HG03135 (cell line): ENCODE data around the gene HMOX1.

Source experiments
- ATAC-seq: cut with Tn5 transposase; IDR thresholded peaks from one replicate; pipeline ENCODE4 v1.9.1; 2021; ENCODE audit warnings: mild to moderate bottlenecking, moderate library complexity; ENCODE audit not compliant: unreplicated experiment

Gene HMOX1

GRCh38 chr22:35400501-35400790, 19.6 kb downstream of the HMOX1 start:
- peak; percentile 2 for ATAC-seq

DNA sequence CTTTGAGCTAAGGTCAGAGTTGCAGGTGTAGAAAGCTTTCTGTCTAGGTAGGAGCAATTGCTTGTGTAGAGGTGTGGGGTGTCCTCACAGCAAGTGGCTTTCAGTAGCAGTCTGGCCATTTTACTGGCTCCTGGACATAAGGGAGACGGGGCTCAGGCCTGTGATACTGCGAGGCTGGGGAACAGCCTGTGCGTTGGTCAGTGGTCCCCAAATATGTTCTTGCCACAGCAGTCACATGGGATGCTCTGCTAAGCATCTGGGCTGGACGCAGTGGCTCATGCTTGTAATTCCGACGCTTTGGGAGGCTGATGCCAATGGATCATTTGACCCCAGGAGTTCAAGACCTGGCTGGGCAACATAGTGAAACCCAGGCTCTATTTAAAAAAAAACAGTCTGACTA, 21.0 kb downstream of the HMOX1 start:
- ATAC-seq, result no peak

GRCh38 chr22:35403356-35403755, 22.5 kb downstream of the HMOX1 start:
- no peak for ATAC-seq

DNA sequence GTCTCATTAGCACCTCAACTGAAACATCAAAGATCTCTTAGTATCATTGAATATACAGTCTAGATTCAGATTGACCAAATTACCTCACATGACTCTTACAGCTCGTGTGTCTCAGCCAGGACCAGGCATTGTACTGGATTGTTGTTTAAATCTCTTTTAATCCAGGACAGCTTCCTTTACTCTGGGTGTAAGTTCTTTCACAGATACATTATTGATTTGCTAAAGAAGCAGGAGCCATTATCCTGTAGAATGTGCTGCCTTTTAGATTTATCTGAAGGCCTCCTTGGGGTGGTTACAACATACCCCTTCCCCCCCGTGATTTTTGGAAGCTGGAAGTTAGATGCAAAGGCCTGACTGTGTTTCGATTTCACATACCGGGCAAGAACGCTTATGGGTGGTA, 23.3 kb downstream of the HMOX1 start:
- no peak for ATAC-seq

DNA sequence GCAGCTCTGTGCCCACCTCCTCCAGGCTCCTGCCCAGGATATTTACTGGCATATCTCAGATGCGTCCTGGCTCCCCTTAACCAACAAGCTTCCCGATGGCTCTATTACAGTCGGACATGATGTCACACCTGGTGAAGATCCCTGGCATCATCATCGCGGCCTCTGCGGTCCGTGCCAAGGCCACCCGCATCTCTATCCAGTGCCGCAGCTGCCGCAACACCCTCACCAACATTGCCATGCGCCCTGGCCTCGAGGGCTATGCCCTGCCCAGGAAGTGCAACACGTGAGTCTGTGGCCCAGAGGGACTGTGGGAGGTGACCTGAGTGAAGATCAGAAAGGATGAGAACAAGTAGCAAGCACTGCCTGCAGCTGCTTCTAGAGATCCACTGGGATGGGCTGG, 25.5 kb downstream of the HMOX1 start:
- no peak for ATAC-seq

DNA sequence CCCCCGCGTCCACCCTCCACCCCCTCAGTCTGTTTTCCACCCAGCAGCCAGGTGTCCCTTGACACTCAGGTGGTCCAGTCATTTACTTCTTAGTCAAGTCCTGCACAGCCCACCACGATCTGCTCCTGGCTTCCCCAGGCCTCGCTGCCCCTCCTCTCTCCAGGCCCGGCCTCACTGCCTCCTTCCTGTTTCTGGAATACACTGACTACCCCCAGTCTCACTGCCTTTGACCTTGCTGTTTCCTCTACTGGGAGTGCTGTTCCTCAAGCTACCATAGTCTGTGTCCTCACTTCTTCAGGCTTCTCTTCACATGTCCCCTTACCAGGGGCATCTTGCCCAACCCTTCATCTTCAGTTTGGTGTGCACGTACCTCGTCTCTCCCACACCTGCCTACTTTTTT, 26.5 kb downstream of the HMOX1 start:
- no peak for ATAC-seq

DNA sequence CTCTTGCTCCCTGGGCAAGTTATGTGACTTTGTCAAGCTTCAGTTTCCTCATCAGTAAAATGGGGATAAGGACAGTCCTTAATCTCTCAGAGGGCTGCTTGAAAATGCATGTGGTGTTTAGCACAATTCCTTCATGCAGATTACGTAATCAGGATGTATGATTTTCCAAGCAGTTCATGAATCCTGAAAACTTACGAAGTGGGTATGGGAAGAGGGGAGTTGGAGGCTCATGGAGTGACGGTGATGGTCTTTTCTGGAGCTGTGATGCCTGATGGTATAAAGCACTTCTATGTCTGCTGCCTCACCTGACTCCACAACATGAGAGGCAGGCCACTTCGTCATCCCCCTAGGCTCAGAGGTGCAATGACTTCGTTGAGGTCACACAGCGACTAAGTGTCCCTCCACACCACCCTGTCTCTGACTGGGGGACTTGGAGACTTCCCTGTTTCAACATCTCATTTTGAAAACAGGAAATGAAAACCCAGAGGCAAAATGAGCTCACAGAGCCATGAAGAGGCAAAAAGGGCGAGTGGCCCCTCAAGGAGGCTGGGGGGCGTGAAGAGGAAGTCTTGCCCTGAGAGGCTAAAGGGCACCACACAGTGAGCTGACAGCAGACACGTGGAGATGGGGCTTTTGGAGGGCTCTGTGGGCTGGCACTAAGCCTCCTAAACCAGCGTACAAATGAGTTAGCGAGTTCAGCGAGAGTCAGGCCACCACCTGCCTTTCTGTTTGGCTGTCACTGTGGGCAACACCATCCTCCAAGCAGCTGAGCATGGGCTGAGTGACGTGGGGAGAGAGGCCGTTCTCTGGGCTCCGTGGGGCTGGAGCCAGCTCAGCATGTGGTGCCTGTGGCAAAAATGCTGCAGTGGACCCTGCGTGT, 29.1 kb downstream of the HMOX1 start:
- ATAC-seq, result peak; percentile 63

- ATAC-seq, result no peak
These were observed 29.8 kb downstream of the HMOX1 start for GRCh38 chr22:35410663-35411034.

- no peak for ATAC-seq
These were observed 30.2 kb downstream of the HMOX1 start for GRCh38 chr22:35411102-35411501.

DNA sequence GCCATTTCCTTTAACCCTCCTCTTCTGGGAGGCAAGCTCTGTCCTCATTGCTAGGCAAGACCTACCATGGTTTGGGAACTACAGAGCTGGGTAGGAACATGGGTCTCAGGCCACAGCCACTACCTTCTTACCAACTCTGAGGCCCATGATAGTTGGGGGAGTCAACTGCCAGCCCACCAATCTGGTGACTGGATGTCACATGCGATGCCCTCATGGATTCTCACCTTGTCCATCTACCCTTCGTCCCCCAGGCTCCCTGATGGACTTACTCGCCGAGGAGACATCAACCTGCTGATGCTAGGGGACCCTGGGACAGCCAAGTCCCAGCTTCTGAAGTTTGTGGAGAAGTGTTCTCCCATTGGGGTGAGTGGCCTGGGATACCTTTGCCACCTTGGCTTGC, 32.7 kb downstream of the HMOX1 start:
- no peak for ATAC-seq

DNA sequence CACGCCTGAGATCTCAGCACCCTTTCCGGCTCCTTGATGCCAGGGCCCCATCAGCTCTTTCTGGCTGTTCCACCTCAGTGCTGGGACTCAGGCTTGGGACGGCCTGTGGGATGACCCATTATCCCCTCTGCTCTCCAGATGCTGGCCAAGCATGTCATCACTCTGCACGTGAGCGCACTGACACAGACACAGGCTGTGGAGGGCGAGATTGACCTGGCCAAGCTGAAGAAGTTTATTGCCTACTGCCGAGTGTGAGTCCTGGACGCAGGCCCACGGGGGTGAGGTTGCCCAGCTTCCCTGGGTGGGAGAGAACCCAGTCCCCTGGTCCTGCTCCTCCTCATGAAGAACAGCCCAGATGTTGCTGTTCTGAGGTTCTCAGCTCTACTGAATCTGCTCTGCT, 36.7 kb downstream of the HMOX1 start:
- no peak for ATAC-seq

DNA sequence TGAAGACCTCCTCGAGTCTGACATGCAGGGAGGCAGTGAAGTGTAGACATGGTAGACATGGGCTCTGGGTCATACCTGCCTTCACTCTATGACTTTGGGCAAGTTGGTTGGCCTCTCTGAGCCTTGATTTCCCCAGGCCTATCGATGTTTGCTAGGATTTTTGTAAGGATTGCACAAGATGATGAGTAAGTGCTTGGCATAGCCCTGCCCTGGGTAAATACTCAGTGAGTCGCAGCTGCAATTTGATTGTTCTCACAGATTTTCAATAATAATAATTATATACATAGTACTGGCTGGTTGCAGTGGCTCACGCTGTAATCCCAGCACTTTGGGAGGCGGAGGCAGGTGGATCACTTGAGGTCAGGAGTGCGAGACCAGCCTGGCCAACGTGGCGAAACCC, 37.2 kb downstream of the HMOX1 start:
- no peak for ATAC-seq

- ATAC-seq, result no peak
These were observed 37.8 kb downstream of the HMOX1 start for GRCh38 chr22:35418731-35419130.

- no peak for ATAC-seq
These were observed 38.9 kb downstream of the HMOX1 start for GRCh38 chr22:35419756-35420155.

GRCh38 chr22:35421121-35421520, 40.2 kb downstream of the HMOX1 start:
- ATAC-seq, result no peak

DNA sequence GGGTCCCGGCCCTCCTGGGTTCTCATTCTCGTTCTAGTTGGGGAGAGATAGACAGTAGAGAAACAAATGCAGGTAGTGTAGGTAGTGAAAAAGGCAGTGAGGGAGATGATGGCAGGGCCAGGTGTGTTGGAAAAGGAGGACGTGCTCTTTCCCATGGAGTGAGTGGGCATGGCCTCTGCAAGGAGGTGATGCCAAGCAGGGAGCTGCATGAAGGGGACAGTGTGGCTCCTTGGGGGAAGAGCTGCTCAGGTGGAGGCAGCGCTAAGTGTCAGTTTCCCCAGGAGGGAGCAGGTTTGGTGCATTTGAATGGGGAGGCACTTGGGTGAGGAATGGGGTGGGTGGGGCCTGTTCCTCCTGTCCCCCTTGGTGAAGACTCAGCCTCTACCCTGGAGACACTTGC, 41.2 kb downstream of the HMOX1 start:
- ATAC-seq, result no peak

GRCh38 chr22:35422936-35423335, 42.0 kb downstream of the HMOX1 start:
- no peak for ATAC-seq

DNA sequence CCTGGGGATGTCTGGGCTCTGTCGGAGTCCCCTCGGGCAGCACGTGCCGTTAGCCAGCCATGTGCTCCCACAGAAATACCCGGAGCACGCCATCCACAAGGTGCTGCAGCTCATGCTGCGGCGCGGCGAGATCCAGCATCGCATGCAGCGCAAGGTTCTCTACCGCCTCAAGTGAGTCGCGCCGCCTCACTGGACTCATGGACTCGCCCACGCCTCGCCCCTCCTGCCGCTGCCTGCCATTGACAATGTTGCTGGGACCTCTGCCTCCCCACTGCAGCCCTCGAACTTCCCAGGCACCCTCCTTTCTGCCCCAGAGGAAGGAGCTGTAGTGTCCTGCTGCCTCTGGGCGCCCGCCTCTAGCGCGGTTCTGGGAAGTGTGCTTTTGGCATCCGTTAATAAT, 43.2 kb downstream of the HMOX1 start:
- no peak for ATAC-seq

DNA sequence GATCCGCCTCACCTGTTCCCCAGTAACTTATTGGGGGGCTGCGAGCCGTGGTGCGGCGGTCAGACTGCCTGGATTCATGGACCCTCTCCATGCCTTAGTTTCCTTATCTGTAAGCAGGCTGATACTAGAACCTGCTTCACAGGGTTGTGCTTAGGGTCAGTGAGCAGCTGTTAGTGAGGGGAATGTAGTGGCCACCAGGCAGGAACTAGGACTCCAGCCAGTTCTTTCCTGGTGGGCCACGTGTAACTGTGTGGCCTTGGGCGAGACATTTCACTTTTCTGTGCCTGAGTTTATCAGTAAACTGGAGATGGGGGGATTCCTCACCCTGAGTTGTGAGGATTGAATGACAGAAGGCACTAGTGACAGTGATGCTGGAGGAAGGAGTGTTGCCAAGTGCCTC, 43.9 kb downstream of the HMOX1 start:
- ATAC-seq, result no peak

DNA sequence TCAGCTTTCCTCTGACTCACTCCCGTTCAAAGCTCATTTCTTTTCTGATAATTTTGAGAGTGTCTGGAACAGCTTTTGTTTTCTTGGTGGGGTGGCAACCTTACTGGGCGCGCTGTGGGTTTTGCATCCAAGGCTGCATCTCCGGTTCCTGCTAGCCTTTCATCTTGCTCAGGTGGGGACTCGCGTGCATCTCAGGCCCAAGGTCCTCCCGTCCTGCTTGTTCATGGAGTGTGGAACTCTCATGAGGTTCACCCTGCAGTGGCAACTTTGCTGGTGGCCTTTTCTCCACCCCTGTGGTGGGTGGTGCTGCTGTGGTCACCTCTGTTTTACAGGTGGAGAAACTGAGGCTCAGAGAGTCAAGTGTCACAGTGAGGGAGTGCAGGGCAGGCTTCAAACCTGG, 44.6 kb downstream of the HMOX1 start:
- no peak for ATAC-seq

DNA sequence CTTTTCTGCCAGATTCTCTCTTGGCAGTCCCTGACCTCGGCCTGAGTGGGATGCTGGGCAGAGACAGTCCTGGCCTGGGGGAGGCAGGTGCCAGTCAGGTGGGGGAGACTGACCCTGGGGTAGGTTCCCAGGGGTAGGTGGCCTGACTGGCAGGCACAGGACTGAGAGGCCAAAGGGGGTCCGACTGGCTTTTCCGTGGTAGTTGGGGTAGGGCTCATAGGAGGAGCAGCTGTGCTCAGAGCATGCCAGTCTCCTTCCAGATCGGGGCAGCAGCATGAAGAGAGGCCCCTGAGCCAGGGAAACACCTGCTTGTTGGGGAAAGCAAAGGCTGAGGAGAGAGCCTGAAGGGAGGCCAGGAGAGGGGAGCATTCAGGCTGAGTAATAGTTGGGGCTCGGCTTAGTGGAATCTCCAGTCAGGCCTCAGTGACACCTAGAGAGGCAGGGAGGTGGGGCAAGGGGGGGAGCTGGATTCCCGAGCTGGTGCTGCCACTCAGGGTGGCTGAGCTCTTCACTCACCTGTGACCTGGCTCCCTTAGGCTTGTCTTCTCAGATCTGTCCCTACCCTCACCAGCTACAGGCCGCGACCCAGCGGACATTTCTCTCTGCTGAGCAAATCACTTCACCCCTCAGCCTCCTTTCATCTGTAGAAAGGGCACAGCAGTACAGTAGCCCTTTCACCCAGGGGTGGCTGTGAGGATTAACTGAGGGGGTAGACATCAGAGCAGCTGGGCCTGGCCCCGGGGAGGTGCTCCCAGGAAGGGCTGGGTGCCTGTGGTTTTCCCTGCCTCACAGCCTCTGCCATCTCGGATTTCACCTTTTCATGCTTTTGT, 45.3 kb downstream of the HMOX1 start:
- no peak for ATAC-seq

- no peak for ATAC-seq
These were observed 45.9 kb downstream of the HMOX1 start for GRCh38 chr22:35426801-35427140.

GRCh38 chr22:35430897-35431322, 50.0 kb downstream of the HMOX1 start:
- ATAC-seq, result no peak
